Body of pancreas (tissue), 4 donors: ENCODE results near the gene ATF3. TPM values are rescaled to one million over a fixed set of nuclear protein-coding genes. Genes with fewer than 3 reads are reported as not detected.

Experiments used
- ATAC-seq: fragments of 150-250 bp; one replicate; pipeline ENCODE4 v1.9.1; 2016
- DNase-seq, 4 donors: peaks; one replicate each; pipeline ENCODE4 v3.0.0-alpha.2; 2019
- H3K27ac ChIP-seq, 4 donors: fragments of 200-600 bp; sonication (generic); 1 replicate in 3 of 4; 2 replicates in 1 of 4; pipeline versions ENCODE4 v1.5.1 to v1.6.1; 2016 to 2019; ENCODE audit warnings: mild to moderate bottlenecking in 1 of 4, mixed read lengths in 1 of 4, moderate library complexity in 1 of 4
- H3K27me3 ChIP-seq, 2 donors: fragments of 200-600 bp; sonication (generic); one replicate each; pipeline ENCODE4 v1.6.0; 2016; ENCODE audit warnings: mild to moderate bottlenecking in 1 of 2
- H3K36me3 ChIP-seq, 2 donors: fragments of 200-600 bp; sonication (generic); replicated peaks in 1 of 2; 2 replicates each; pipeline ENCODE4 v1.5.1; 2016; ENCODE audit warnings: low read depth in 2 of 2; ENCODE audit not compliant: insufficient read depth in 1 of 2
- H3K4me1 ChIP-seq: fragments of 200-600 bp; sonication (generic); one replicate; pipeline ENCODE4 v1.6.0; 2016
- H3K4me3 ChIP-seq, 2 donors: fragments of 200-600 bp; sonication (generic); 1 replicate in 1 of 2; 2 replicates in 1 of 2; pipeline ENCODE4 v1.5.1; 2016 to 2019
- H3K9me3 ChIP-seq, 3 donors: fragments of 200-600 bp; sonication (generic); 1 replicate in 2 of 3; 2 replicates in 1 of 3; pipeline ENCODE4 v1.5.1; 2016
- CTCF ChIP-seq, 7 experiments: fragments of 450-650 bp in 4 of 7; fragments of 200-600 bp in 3 of 7; sonication (generic) in 3 of 7; IDR thresholded peaks; one replicate each; pipeline ENCODE4 v1.5.1; 2016 to 2019; ENCODE audit warnings: antibody characterized with exemption in 7 of 7
- POLR2A ChIP-seq, 3 donors: fragments of 450-650 bp; IDR thresholded peaks; one replicate each; pipeline ENCODE4 v1.6.1; 2016; ENCODE audit warnings: antibody characterized with exemption in 3 of 3, mild to moderate bottlenecking in 2 of 3
- WGBS, 2 donors: methylation state at CpG; one replicate each; pipeline ENCODE4 v1.1.5; 2017; 5-methylcytosine and 5-hydroxymethylcytosine counted together
- intact Hi-C: fragments of 100-400 bp; cut with DNase I; formaldehyde crosslinking; loops from one replicate; pipeline ENCODE4 v1.15.1; 2023
- total RNA-seq, 2 donors: library from RNA; depleted of rRNA; stranded (reverse); fragments of >200 nt; gene quantifications; one replicate each; pipeline ENCODE4 v1.1.0, GENCODE V29; 2016

Gene ATF3
- total RNA-seq, 2 donors from 2014 or later, result 8.6 to 27.0 TPM

GRCh38 chr1:212628046-212628445 is 19.5 kb downstream of the ATF3 start:
- no peaks in the 10 kb centered on the region for H3K27me3 ChIP-seq
- ATAC-seq, result no peak
- TF ChIP-seq POLR2A (IDR thresholded peaks at IDR 0.05) (no peak), CTCF (IDR thresholded peaks at IDR 0.05) (no peak)
- WGBS, 2 donors, result 85 to 88% methylated on average over 5 of the region's 5 CpGs
- intact Hi-C loops, result loop anchor here (10.0 kb wide), 1 partner anchor 143 kb away; no protein-coding TSS in a partner anchor
- peaks cover 4% of the 10 kb centered on the region for H3K4me1 ChIP-seq
- no peak overlapping the region for H3K4me3 ChIP-seq
- no peak overlapping the region for H3K27ac ChIP-seq
- H3K36me3 ChIP-seq, result no peaks in the 10 kb centered on the region
- DNase-seq, result no peak
- H3K9me3 ChIP-seq, result no peaks in the 10 kb centered on the region

DNA sequence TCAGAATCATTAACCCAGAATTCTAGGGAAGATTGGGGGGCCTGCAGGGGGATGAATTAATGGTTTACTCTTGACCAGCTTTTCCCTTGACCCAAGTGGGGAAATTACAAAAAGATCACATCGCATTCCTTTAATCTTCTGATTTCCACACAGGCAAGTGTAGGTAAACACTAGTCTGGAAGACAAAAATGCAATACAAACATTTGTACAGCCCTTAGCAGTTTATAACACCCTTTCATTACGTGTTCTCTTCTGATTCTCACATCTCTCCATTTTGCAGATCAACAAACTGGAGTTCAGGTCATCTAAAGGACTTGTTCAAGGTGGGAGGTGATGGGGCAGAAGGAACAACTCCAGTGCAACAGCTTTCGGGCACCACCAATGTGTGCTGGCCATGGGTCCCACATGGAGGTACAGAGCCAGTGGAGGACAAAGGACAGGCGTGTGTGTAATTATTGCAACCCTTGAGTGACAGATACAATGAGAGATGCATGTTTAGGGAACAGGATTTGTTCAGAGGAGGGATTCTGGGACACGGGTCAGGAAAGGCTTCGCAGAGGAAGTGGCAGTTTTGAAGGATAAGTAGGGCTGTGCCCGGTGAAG is 20.4 kb downstream of the ATF3 start:
- no peaks in the 10 kb centered on the region for H3K9me3 ChIP-seq
- intact Hi-C loops, result loop anchor here (10.0 kb wide), 1 partner anchor 144 kb away; no protein-coding TSS in a partner anchor
- no peak overlapping the region for H3K27ac ChIP-seq
- TF ChIP-seq POLR2A (IDR thresholded peaks at IDR 0.05) (no peak), CTCF (IDR thresholded peaks at IDR 0.05) (no peak)
- H3K27me3 ChIP-seq, result no peaks in the 10 kb centered on the region
- DNase-seq (no peak), ATAC-seq (no peak)
- H3K4me3 ChIP-seq, result no peak overlapping the region
- peaks cover 4% of the 10 kb centered on the region for H3K4me1 ChIP-seq
- H3K36me3 ChIP-seq, result no peaks in the 10 kb centered on the region
- 60 to 66% methylated on average over 7 of the region's 7 CpGs for WGBS, 2 donors

DNA sequence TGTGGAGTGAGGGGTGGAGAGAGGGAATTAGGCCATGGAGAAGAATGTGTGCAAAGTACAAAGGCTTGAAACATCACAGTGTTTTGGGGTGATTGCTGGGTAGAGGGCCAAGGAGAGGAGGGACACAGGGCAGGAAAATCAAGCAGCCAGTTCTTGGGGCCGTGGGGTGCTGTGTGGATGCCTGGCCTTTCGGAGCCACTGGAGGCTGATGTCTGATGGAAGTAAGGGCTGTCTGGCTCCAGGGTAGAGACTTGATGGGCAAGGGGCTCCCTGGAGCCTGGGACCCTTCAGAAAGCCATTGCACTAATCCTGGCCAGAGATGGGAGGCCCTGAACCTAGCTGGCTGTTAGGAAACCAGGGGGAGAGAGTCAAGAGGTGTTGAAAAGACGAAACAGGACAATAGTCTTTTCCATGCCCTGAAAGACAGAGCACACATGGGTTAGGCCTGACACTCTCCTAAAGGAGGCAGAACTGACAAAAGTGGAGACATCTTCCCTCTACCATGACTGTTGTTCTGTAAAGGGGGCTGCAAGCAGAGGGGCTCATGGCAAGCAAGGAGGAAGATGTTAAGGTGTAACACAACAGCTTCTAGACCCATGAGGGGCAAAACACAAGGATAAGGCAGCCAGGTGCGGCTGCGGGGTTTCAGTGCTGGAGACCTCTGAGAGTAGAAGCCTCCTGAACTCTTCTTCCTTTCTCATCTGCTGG is 21.0 kb downstream of the ATF3 start:
- no peaks in the 10 kb centered on the region for H3K27me3 ChIP-seq
- TF ChIP-seq POLR2A (IDR thresholded peaks at IDR 0.05), result no peak
- TF ChIP-seq CTCF (IDR thresholded peaks at IDR 0.05), result no peak
- H3K4me3 ChIP-seq, result no peak overlapping the region
- H3K36me3 ChIP-seq, result no peaks in the 10 kb centered on the region
- H3K27ac ChIP-seq, result no peak overlapping the region
- no peak for DNase-seq
- 60 to 64% methylated on average over 5 of the region's 5 CpGs for WGBS, 2 donors
- peaks cover 4% of the 10 kb centered on the region for H3K4me1 ChIP-seq
- no peak for ATAC-seq
- H3K9me3 ChIP-seq, result no peaks in the 10 kb centered on the region
- intact Hi-C loops, result loop anchor here (10.0 kb wide), 1 partner anchor 145 kb away; no protein-coding TSS in a partner anchor

DNA sequence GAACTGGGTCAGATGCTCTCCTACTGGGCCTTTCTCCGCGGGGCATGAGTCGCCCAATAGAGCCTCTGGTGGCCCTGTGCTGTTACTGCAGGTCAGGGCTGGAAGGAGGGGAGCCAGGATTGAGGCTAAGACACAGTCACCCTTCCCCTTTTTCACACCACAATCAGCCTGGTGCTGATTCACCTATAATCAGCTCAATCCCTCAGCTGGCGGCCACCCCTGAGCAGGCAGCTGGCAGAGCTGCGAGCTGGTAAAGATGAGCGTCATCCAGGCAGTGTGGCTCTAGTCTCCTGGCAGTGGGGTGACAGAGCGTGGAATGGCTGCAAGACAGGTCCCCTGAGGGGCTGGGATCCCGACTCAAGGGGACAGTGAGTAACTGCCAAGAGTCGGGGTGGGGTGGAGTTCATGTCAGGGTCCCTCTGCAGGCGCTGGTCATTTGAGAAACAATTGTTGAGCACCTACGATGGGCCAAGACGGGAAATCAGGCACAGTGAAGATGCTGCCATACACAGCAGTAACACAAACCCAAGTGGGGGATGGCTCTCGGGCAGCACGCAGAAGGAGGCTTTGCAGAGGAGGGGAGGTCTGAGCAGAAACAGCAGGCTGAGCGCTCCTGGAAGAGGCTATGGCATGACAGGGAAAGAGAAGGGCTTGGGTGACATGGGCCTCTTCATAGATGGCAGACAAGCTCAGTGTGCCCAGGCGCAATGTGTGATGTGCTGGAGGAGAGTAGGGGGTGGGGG is 21.8 kb downstream of the ATF3 start:
- peaks cover 4% of the 10 kb centered on the region for H3K4me1 ChIP-seq
- no peaks in the 10 kb centered on the region for H3K36me3 ChIP-seq
- TF ChIP-seq CTCF (IDR thresholded peaks at IDR 0.05) (peak; percentile 81 to 92 (median 87)), POLR2A (IDR thresholded peaks at IDR 0.05) (no peak)
- no peaks in the 10 kb centered on the region for H3K9me3 ChIP-seq
- no peak overlapping the region for H3K27ac ChIP-seq
- intact Hi-C loops, result no loop called here
- ATAC-seq (peak; percentile 93), DNase-seq (peak; percentile 62 to 69 (median 68))
- no peak overlapping the region for H3K4me3 ChIP-seq
- WGBS, 2 donors, result 41 to 64% methylated on average over 9 to 16 of the region's 16 CpGs
- no peaks in the 10 kb centered on the region for H3K27me3 ChIP-seq
